Endothelial cell of umbilical vein (primary cell): Measurements from ENCODE around the gene VSIG10L2.

Source experiments
- CTCF ChIP-seq, 2 donors: IDR thresholded peaks; 1 replicate in 1 of 2; 2 replicates in 1 of 2; pipeline ENCODE4 v1.5.1; 2011; ENCODE audit warnings: low read length in 2 of 2, mild to moderate bottlenecking in 2 of 2, moderate library complexity in 2 of 2, control low read depth in 1 of 2, inconsistent platforms in 1 of 2, low read depth in 1 of 2; ENCODE audit not compliant: insufficient read depth in 1 of 2; ENCODE audit errors: extremely low read depth in 1 of 2
- EZH2 ChIP-seq: IDR thresholded peaks from 2 replicates; pipeline ENCODE4 v1.6.1; 2012; ENCODE audit warnings: borderline replicate concordance, low read depth, mild to moderate bottlenecking, moderate library complexity, low read length, inconsistent platforms; ENCODE audit not compliant: severe bottlenecking
- FOS ChIP-seq: IDR thresholded peaks from 2 replicates; pipeline ENCODE4 v1.6.1; 2011; ENCODE audit warnings: mild to moderate bottlenecking, low read length, moderate library complexity, borderline replicate concordance; ENCODE audit not compliant: insufficient read depth
- MAX ChIP-seq: IDR thresholded peaks from 2 replicates; pipeline ENCODE4 v1.6.1; 2011; ENCODE audit not compliant: insufficient read depth, insufficient read length
- POLR2A ChIP-seq: IDR thresholded peaks from 2 replicates; pipeline ENCODE4 v1.6.1; 2012; ENCODE audit warnings: low read depth, mild to moderate bottlenecking, control low read depth, low read length

GRCh38 chr11:125949271-125950177 is 3.7 kb downstream of the VSIG10L2 start:
- TF ChIP-seq CTCF (IDR thresholded peaks at IDR 0.05; ENCODE audit: extremely low read depth in 1 of 2, insufficient read depth in 1 of 2, low read depth in 1 of 2, low read length in 2 of 2), result no peak
- TF ChIP-seq POLR2A, result no peak
- no peak for TF ChIP-seq EZH2
- TF ChIP-seq MAX, result no peak
- no peak for TF ChIP-seq FOS
